SK-N-DZ (cell line): Measurements from ENCODE around the gene FIBP.

Experiments used
- DNase-seq: peaks from one replicate; pipeline ENCODE4 v3.0.0-alpha.2; 2015; ENCODE audit warnings: low spot score

FIBP gene

GRCh38 chr11:65860278-65861164 lies 27.8 kb downstream of the FIBP start, which contains the start of gene MUS81:
TSS of gene MUS81 (plus strand) at chr11:65860433. CDS start at chr11:65860754, 321 bp downstream.
- DNase-seq, result peak; percentile 98

DNA sequence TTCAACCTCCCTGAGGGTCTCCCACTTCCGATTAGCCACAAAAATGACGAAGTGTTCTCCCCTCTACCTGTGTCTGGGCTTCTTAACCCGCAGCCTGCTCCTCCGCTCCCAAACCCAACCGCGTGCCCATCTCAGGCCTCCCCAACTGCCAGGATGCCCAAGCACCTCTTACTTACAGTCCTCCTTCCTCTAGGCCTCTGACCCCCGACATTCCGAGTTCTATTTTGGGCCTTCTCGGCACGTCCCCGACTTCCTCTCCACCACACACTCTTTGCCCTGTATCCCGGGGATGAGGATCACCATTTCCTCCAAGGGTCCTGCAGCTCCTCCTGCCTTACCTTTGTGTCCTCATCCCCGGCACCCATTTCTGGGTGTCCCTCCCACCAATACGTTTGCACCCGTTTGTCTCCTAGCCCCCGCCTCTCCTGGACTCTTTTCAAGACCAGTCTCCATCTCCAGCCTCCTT lies 28.4 kb downstream of the FIBP start:
- no peak for DNase-seq

- peak; percentile 100 for DNase-seq
Observed at GRCh38 chr11:65859095-65859811, 29.0 kb downstream of the FIBP start.

DNA sequence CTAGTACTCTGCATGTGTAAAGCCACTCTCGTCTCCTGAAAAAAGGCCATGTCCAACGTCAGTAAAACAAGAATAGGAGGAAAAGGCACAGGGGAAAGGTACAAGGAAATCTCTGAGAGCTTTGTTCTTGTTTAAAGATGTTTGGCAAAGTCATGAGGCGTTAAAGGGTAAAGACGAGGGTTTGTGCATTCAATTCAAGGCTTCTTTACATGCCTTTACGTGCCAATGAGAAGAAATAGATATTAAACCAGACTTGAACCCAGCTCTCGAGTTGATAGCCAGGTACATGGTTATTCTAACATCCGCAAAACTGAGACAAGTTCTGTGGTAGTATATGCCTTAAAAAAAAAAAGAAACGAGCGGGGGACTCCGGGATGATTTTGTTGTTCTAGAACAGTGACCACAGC lies 29.6 kb downstream of the FIBP start:
- no peak for DNase-seq

GRCh38 chr11:65857853-65858680 lies 30.2 kb downstream of the FIBP start, which contains the start of gene CFL1:
TSS of gene CFL1 (minus strand) at chr11:65858180. CDS start at chr11:65858099, 81 bp downstream.
- peak; percentile 96 for DNase-seq

GRCh38 chr11:65857500-65857852 lies 30.8 kb downstream of the FIBP start:
- no peak for DNase-seq

DNA sequence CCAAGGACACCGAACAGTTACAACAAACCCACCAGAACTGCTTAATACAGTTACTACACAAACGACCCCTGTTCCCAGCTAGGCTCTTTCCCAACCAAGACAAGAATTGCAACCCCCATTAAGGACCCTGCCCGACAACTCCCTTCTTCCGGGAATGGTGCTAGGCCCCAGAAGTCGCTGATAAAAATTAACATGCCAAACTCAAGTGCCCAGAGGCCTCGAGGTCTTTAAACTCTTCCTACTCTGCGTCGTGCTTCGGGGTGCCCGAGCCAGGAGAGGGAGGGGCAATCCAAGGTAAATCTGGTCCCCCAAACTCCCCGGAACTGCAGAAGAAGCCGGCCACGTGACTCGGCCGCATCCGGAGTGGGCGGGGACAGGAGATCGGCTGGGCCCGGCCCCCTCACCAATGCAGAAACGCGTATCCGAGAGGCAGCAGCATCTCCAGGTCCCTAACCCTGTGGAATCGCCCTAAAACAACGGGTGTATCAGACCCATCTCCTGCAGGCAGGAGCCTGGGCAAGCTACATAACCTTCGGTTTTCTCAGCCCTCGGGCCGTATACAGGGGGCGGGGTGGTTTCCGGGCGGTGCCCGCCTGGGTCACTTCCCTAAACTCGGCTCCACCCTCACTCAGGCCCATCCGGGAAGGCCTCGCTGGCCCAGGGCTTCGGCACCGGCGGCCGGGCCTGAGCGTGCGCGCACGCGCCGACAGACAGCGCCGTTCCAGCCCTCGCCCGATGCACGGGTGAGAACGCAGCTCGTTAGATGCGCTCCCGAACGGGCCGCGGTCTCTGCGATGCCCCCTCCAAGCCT lies 31.4 kb downstream of the FIBP start:
- DNase-seq, result peak; percentile 74

- peak; percentile 9 for DNase-seq
Observed at GRCh38 chr11:65855927-65856363, 32.3 kb downstream of the FIBP start.

- no peak for DNase-seq
Observed at GRCh38 chr11:65854852-65855837, 33.1 kb downstream of the FIBP start.

DNA sequence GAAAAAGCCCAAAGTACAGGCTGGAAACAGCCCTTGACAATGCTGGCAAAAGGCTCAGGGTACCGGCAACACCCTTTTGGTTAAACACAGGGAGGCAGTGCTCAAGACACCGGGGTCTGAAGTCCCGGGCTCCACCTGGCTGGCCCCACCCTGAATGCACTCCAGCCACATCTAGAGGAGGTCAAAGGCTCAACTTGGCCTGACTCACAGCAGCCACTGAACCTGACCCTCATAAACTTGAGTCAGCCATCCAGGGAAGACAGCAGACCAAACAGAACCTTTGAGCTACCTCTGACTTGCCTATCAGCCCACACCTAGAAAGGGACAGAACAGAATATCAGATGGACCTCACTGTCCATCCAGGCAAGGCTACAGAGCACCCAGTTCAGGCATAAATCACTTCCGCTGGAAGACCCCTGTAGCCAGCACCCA lies 34.1 kb downstream of the FIBP start:
- DNase-seq, result peak; percentile 11

DNA sequence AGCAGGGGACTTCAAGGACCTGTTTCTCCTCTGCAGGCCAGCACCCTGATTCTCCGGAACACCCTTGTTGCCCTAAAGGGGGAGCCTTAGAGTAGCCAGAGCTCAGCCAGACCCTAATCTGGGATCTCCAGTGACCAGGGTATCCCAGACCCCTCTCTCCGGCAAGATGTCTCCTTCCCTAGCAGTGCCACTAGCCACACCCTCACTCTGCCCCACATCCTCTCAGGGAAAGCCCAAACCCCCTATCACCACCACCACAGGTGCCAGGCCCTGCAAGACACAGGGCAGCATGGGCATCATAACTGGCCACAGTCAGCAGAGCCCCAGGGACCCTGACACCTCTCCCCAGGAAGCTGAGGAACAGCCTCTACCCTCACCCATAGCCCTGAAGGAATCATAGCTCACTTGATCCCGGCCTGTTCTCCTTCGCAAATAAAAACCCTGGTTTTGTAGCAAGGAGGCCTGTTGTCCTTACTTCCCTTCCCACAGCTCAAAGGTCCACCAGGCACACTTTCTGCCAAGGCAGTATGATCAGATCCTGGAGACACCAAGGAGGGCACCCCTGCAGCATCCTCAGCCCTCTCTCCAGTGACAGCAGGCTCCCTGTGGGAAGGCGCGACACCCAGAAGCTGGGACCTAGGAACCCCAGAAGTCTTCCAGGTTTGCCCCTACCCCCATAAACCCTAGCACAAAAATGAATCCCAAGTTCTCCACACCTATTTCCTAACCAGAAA lies 34.9 kb downstream of the FIBP start:
- peak; percentile 17 for DNase-seq

DNA sequence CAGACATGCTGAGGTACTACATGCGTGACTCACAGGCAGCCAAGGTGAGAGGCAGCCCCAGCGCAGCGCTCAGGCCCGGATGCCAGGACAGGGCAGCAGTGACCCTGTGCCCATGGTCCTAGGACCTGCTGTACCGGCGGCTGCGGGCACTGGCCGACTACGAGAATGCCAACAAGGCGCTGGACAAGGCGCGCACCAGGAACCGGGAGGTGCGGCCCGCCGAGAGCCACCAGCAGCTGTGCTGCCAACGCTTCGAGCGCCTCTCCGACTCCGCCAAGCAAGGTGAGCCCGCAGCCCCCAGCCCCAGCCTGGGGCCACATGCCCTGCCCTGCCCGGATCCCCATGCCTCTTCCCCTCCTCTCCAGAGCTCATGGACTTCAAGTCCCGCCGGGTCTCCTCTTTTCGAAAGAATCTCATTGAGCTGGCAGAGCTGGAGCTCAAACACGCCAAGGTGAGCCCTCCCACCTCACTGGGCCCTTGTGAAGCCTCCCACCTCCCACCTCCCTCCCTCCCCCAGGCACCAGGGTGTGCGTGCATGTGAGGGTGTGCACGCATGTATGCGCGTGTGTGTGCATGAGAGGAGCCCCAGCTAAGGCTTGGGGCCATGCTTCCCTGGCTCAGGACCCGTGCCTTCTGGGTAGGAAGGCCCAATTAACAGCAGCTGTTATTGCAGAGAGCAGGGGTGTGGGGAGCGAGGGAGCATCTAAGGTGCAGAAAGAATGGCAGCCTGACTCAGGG lies 35.6 kb downstream of the FIBP start:
- peak; percentile 38 for DNase-seq

DNA sequence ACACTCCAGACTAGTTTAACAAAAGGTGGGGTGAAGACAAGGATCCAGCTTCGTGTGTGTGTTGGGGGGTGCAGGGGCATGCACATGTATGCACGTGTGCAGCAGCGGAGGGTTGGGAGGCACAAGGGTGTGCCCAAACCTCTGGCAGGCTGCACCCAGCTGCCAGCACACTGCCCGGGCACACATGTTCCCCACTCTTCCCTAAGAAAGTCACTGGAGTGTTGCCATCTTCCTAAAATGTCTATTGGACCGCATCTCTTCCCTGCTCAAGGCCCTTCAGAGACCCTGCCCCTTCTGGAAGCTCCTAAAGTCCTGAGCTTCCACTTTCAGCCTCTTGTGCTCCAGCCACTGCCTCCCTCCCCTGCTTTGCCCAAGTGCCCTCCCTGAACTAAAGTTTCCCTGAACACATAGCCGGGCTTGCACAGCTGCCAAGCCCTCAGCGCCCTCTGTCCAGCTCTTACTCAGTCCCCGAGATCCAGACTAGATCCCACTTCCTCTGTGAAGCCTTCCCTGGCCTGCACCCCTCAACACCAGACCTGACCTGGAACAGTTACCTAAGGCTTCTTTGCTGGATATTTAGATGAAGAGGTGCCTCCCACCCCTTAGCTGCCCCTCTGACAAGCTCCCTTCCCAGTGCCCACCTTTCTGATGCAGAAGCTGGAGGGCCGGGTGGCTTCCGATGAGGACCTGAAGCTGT lies 36.3 kb downstream of the FIBP start:
- peak; percentile 7 for DNase-seq

DNA sequence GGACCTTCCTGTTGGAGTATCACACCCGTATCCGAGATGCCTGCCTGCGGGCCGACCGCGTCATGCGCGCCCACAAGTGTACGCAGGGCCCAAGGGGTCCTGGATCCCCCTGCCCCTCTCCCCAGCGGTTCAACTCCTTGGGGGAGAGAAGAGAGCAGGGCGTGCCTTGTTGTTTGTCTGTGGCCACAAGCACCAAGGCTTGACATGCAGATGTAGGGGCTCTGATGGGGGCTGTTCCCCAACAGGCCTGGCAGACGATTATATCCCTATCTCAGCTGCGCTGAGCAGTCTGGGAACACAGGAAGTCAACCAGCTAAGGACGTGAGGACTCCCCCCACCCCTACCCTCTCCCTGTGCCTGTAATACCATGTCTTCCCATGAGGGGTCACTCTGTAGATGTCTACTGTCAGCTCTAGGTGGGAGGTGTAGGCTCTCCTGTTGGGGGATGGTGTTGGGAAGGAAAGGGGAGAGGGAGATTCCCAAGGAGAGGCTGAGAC lies 37.1 kb downstream of the FIBP start:
- peak; percentile 24 for DNase-seq

DNA sequence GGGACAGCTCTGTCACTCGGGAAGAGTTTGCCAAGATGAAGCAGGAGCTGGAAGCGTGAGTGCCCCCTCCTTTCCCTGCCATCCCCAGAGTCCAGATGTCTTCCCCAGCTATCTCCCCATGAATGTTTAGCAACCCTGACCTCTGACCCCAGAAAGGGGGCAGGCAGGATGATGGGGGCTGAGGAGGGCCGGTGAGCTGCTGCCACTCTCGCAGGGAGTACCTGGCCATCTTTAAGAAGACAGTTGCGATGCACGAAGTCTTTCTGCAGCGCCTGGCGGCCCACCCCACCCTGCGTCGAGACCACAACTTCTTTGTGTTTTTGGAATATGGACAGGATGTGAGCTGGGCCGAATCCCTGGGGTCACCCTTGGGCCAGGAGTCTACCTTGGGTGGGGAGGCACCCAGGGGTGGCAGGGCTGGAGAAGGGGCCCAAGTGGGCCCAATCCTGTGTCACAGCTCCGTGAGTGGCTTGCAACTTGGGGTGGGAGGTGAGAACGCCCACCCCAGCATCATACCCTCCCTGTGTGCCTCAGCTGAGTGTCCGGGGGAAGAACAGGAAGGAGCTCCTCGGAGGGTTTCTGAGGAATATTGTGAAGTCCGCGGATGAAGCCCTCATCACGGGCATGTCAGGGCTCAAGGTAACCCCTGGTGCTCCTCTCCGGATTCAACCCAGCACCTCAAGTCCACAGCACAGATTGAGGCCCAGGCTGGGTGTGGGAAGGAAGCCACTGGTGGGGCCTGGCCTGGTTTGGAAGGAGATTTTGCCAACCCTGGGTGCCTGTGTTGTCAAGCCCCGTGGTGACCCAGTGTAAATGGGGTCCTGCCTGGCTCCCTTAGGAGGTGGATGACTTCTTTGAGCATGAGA lies 37.8 kb downstream of the FIBP start:
- DNase-seq, result peak; percentile 21

DNA sequence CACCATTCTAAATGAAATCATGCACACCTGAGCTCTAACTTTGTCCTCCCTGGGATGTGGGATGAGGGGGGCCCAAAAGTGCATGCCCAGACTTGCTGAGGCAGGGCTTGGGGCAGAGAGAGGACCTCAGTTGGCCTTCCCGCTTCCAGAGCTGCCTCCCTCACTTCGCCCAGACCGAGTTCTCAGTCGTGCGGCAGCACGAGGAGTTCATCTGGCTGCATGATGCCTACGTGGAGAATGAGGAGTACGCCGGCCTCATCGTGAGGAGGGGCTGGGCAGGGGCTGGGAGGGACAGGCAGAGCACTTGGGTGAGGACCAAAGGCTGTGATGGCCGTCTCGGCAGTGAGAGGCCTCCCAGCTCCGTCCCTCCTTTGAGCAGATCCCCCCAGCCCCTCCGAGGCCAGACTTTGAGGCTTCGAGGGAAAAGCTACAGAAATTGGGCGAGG lies 38.5 kb downstream of the FIBP start:
- peak; percentile 36 for DNase-seq
